Adipose tissue (tissue), 3 donors: ENCODE results near the gene TIMM50. TPM values are rescaled to one million over a fixed set of nuclear protein-coding genes. Genes with fewer than 3 reads are reported as not detected.

Experiments used
- H3K27ac ChIP-seq: one replicate; pipeline ENCODE4 v1.5.1; 2013; ENCODE audit warnings: low read depth, low read length
- WGBS, 3 donors: extraction: QIAGEN DNeasy Blood & Tissue Kit; methylation state at CpG; one replicate each; pipeline ENCODE4 v1.1.7; 2013; 5-methylcytosine and 5-hydroxymethylcytosine counted together
- polyA plus RNA-seq, 3 donors: library from polyadenylated mRNA; stranded (reverse); fragments of 200-250 nt; gene quantifications; one replicate each; pipeline ENCODE4 v1.2.3, GENCODE V29; 2013
- donor health status: healthy with polysubstance abuse.
- donor health status: Bipolar disorder and iron deficiency.
- donor health status: healthy.

Gene TIMM50
- polyA plus RNA-seq, 3 donors, result 26.8 to 63.0 (median 32.4) TPM

GRCh38 chr19:39494661-39495060, 14.0 kb downstream of the TIMM50 start:
- H3K27ac ChIP-seq, result no peak overlapping the region
- 71 to 88% (median 84%) methylated on average over 5 of the region's 5 CpGs for WGBS, 3 donors

GRCh38 chr19:39496063-39496462, 15.4 kb downstream of the TIMM50 start:
- WGBS, 3 donors, result 79 to 88% (median 86%) methylated on average over 5 of the region's 5 CpGs
- no peak overlapping the region for H3K27ac ChIP-seq

GRCh38 chr19:39497701-39497995, 17.0 kb downstream of the TIMM50 start:
- no peak overlapping the region for H3K27ac ChIP-seq
- 0 to 3% (median 0%) methylated on average over 7 of the region's 7 CpGs for WGBS, 3 donors

GRCh38 chr19:39497996-39498797, 17.6 kb downstream of the TIMM50 start:
- no peak overlapping the region for H3K27ac ChIP-seq
- WGBS, 3 donors, result 1 to 2% (median 2%) methylated on average over 34 to 40 of the region's 40 CpGs

- H3K27ac ChIP-seq, result no peak within 1 kb of the TSS
- 2 to 3% (median 2%) methylated on average over 47 to 60 of the region's 60 CpGs for WGBS, 3 donors
These were observed 18.4 kb downstream of the TIMM50 start, which contains the start of gene DLL3 for GRCh38 chr19:39498798-39499642. Gene DLL3 (plus strand): TSS chr19:39498947. CDS start chr19:39498975, 28 bp downstream.

- H3K27ac ChIP-seq, result no peak overlapping the region
- WGBS, 3 donors, result 79 to 82% (median 80%) methylated on average over 8 of the region's 8 CpGs
These were observed 19.3 kb downstream of the TIMM50 start for GRCh38 chr19:39499932-39500331.

- WGBS, 3 donors, result 44 to 52% (median 47%) methylated on average over 4 of the region's 4 CpGs
- H3K27ac ChIP-seq, result no peak overlapping the region
These were observed 19.9 kb downstream of the TIMM50 start for GRCh38 chr19:39500543-39500942.

GRCh38 chr19:39501340-39501739, 20.7 kb downstream of the TIMM50 start:
- 75 to 80% (median 76%) methylated on average over 5 of the region's 5 CpGs for WGBS, 3 donors
- H3K27ac ChIP-seq, result no peak overlapping the region

- H3K27ac ChIP-seq, result no peak overlapping the region
- 15 to 22% (median 18%) methylated on average over 33 to 69 of the region's 69 CpGs for WGBS, 3 donors
These were observed 22.2 kb downstream of the TIMM50 start for GRCh38 chr19:39502640-39503417.

GRCh38 chr19:39506598-39506943, 25.9 kb downstream of the TIMM50 start:
- WGBS, 3 donors, result 56 to 58% (median 58%) methylated on average over 7 of the region's 7 CpGs
- H3K27ac ChIP-seq, result no peak overlapping the region

- 3 to 6% (median 3%) methylated on average over 77 to 96 of the region's 96 CpGs for WGBS, 3 donors
- H3K27ac ChIP-seq, result no peak overlapping the region
These were observed 26.5 kb downstream of the TIMM50 start for GRCh38 chr19:39506944-39507714.

GRCh38 chr19:39507715-39508364, 27.2 kb downstream of the TIMM50 start:
- H3K27ac ChIP-seq, result no peak overlapping the region
- WGBS, 3 donors, result 21 to 50% (median 40%) methylated on average over 24 of the region's 24 CpGs

- WGBS, 3 donors, result 80 to 92% (median 90%) methylated on average over 9 of the region's 9 CpGs
- H3K27ac ChIP-seq, result no peak overlapping the region
These were observed 28.0 kb downstream of the TIMM50 start for GRCh38 chr19:39508629-39509028.

GRCh38 chr19:39509233-39509632, 28.6 kb downstream of the TIMM50 start:
- whole genome bisulfite sequencing, 3 donors, result 51 to 61% (median 51%) methylated on average over 2 of the region's 2 CpGs
- no peak overlapping the region for H3K27ac ChIP-seq

GRCh38 chr19:39512988-39513387, 32.4 kb downstream of the TIMM50 start:
- H3K27ac ChIP-seq, result no peak overlapping the region
- WGBS, 3 donors, result 47 to 56% (median 52%) methylated on average over 2 of the region's 2 CpGs

GRCh38 chr19:39514840-39515550, 34.4 kb downstream of the TIMM50 start, which contains the start of gene SELENOV:
Gene SELENOV (plus strand): TSS chr19:39515139. CDS start chr19:39515213, 74 bp downstream.
- H3K27ac ChIP-seq, result no peak within 1 kb of the TSS
- 1% methylated on average over 50 to 56 of the region's 56 CpGs for WGBS, 3 donors

GRCh38 chr19:39515551-39516191, 35.0 kb downstream of the TIMM50 start:
- WGBS, 3 donors, result 3 to 4% (median 4%) methylated on average over 38 to 44 of the region's 44 CpGs
- no peak overlapping the region for H3K27ac ChIP-seq
